A549 treated with DMSO at 1 μM for 4 hours (cell line): ENCODE results near the gene NEURL1. TPM values are rescaled to one million over a fixed set of nuclear protein-coding genes. Genes with fewer than 3 reads are reported as not detected.

ENCODE experiments used
- total RNA-seq: library from RNA; stranded (reverse); fragments of 200-300 nt; extraction: Qiagen RNA extraction; gene quantifications from 5 replicates; pipeline ENCODE4 v1.2.3, GENCODE V29; 2022; ENCODE audit warnings: low read depth

Gene NEURL1, protein sequence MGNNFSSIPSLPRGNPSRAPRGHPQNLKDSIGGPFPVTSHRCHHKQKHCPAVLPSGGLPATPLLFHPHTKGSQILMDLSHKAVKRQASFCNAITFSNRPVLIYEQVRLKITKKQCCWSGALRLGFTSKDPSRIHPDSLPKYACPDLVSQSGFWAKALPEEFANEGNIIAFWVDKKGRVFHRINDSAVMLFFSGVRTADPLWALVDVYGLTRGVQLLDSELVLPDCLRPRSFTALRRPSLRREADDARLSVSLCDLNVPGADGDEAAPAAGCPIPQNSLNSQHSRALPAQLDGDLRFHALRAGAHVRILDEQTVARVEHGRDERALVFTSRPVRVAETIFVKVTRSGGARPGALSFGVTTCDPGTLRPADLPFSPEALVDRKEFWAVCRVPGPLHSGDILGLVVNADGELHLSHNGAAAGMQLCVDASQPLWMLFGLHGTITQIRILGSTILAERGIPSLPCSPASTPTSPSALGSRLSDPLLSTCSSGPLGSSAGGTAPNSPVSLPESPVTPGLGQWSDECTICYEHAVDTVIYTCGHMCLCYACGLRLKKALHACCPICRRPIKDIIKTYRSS
- total RNA-seq = 0.20 to 0.43 TPM (median 0.31 TPM) in 5 replicates

DNA sequence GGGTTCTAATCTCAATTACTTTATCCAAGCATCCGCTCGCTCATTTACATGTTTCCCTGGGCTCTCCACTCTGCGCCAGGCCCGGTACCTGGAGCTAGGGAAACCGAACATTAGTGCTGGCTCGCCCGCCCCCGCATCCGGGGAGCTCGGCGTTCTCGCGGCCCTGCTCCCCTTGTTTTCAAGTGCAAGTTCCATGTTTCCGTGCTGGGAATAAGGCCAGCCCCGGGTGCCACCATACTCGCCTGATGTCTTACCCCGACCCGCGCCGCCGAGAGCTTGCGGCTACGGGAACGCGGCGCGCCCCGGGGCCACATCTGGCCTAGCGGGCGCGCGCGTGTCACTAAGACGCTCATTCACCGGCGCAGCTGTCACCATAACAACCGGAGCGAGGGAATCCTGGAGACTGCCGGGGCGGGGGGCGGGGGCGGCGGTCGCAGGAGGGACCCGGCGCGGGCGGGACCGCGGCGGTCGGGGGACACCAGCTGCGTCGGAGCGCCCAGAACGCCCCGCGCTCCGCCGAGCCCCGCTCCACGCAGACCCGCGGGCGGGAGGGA lies at the start of gene NEURL1:
Gene NEURL1, plus strand, starts transcription at position 344 of the 554 bp plus-strand sequence. CDS start 683 bp downstream, outside the sequence.

DNA sequence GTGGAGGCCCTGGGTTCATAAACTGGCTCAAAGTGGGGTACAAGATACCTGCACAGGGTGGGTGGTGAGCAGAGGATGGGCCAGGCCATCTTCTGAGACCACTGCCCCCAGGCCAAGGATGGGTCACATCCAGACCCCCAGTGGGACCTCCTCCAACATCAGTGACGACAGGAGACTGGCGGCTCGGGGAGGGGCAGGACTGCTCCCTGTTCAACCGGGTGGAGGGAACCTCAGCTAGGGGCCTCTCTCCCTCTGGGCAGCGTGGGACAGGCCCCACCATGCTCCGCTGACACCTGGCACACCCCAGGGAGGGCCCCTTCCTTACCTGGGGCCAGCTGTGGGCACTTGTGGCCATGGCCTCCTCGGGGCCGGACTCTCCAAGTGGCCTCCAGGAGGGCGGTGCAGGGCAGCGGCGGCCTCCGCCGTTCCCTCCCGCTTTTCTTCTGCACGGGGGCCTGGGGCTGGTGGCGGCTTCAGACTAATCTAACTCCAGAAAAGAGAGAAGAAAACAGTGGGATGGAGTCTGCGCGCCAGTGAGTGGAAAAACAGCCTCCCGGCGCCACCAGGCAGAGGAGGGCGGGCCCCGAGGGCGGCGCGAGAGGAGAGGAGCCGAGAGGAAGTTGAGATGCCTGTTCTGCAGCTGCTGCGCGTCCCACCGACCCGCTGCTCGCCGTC lies 41.5 kb upstream of the NEURL1 start, which contains the start of gene CALHM2:
Gene CALHM2, minus strand, starts transcription at position 540 of the 675 bp plus-strand sequence. CDS start 2,429 bp downstream, outside the sequence.

GRCh38 chr10:103458720-103459119 lies 34.8 kb upstream of the NEURL1 start, which contains the start of gene CALHM1:
Gene CALHM1 (minus strand): TSS chr10:103458900. CDS start chr10:103458751, 149 bp downstream.

GRCh38 chr10:103479135-103479534 lies 14.4 kb upstream of the NEURL1 start, which contains the start of gene CALHM3:
Gene CALHM3 (minus strand): TSS chr10:103479240. CDS start chr10:103479032, 208 bp downstream.

Other genes with a start within 250 kb of the NEURL1 start
- 0.03 TPM in 1 of 5 replicates, not detected in the others for gene RPEL1, start 247.8 kb upstream of the NEURL1 start, total RNA-seq
- gene INA, start 216.6 kb upstream of the NEURL1 start, total RNA-seq = 19.4 to 32.1 TPM (median 28.1 TPM) in 5 replicates
- gene PCGF6, start 142.6 kb upstream of the NEURL1 start, total RNA-seq = 11.1 to 13.1 TPM (median 12.3 TPM) in 5 replicates
- 3.0 to 4.5 TPM (median 4.3 TPM) in 5 replicates for gene TAF5, start 125.7 kb upstream of the NEURL1 start, total RNA-seq
- gene ATP5MK, start 97.2 kb upstream of the NEURL1 start, total RNA-seq = 444 to 600 TPM (median 518 TPM) in 5 replicates
- gene PDCD11, start 97.1 kb upstream of the NEURL1 start, total RNA-seq = 35.8 to 45.3 TPM (median 43.9 TPM) in 5 replicates
- gene CALHM2, start 41.3 kb upstream of the NEURL1 start, total RNA-seq = 4.7 to 6.1 TPM (median 5.3 TPM) in 5 replicates
- not detected in 5 replicates for gene CALHM1, start 34.8 kb upstream of the NEURL1 start, total RNA-seq
- gene CALHM3, start 14.5 kb upstream of the NEURL1 start, total RNA-seq = 0.30 to 0.53 TPM (median 0.45 TPM) in 5 replicates